ENCODE data around the gene ARHGAP44. TPM values are rescaled to one million over a fixed set of nuclear protein-coding genes. Genes with fewer than 3 reads are reported as not detected.

ARHGAP44 gene
- total and polyA plus RNA-seq, 10 donors: 0.54 to 2.6 (median 1.6) TPM

DNA sequence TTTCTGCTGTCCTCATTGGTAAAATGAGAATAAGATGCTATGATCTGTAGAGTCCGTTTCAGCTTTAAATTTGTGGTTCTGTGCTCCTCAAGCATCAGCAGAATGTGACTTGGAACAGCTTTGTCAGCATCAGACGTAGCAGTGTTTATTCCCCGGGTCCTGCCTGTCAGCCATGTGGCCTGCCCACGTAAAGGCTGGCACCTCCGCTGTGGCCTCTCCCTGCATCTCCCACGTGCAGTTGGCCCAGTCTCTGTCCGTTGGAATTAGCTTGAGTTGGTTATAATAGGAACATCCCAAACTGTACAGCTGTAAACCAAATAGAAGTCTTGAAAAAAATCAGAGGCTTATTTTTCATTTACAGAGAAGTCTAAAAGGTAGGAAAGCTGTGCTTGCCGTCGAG, 61.7 kb downstream of the ARHGAP44 start:
- DNase-seq: no peak
- Histone ChIP-seq H3K36me3 (no peaks in the 10 kb centered on the region), H3K27ac (no peak overlapping the region), H3K9me3 (peaks cover 0 to 5% (median 2%) of the 10 kb centered on the region in 8 donors), H3K27me3 (replicated peaks in 1 of 7) (no peaks in the 10 kb centered on the region), H3K4me1 (no peaks in the 10 kb centered on the region), H3K4me3 (no peak overlapping the region)
- intact Hi-C loops (cut with DNase I; ENCODE audit: low total_unique reads): no loop called here
- no peak for TF ChIP-seq POLR2A (IDR thresholded peaks at IDR 0.05)
- TF ChIP-seq, protein P1, sequence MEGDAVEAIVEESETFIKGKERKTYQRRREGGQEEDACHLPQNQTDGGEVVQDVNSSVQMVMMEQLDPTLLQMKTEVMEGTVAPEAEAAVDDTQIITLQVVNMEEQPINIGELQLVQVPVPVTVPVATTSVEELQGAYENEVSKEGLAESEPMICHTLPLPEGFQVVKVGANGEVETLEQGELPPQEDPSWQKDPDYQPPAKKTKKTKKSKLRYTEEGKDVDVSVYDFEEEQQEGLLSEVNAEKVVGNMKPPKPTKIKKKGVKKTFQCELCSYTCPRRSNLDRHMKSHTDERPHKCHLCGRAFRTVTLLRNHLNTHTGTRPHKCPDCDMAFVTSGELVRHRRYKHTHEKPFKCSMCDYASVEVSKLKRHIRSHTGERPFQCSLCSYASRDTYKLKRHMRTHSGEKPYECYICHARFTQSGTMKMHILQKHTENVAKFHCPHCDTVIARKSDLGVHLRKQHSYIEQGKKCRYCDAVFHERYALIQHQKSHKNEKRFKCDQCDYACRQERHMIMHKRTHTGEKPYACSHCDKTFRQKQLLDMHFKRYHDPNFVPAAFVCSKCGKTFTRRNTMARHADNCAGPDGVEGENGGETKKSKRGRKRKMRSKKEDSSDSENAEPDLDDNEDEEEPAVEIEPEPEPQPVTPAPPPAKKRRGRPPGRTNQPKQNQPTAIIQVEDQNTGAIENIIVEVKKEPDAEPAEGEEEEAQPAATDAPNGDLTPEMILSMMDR (IDR thresholded peaks at IDR 0.05 in 8 of 11, conservative IDR thresholded peaks at IDR 0.05 in 3 of 11): no peak
- no peak for TF ChIP-seq POLR2AphosphoS5 (IDR thresholded peaks at IDR 0.05)
- 85 to 91% (median 88%) methylated on average over 9 of the region's 9 CpGs for WGBS, 5 donors

GRCh38 chr17:12851901-12852435, 62.7 kb downstream of the ARHGAP44 start:
- 67 to 79% (median 72%) methylated on average over 4 of the region's 4 CpGs for WGBS, 5 donors
- Histone ChIP-seq H3K4me1 (no peaks in the 10 kb centered on the region), H3K27me3 (replicated peaks in 1 of 7) (no peaks in the 10 kb centered on the region), H3K27ac (no peak overlapping the region), H3K4me3 (no peak overlapping the region), H3K9me3 (peaks cover 0 to 14% (median 2%) of the 10 kb centered on the region in 8 donors), H3K36me3 (no peaks in the 10 kb centered on the region)
- TF ChIP-seq POLR2A (IDR thresholded peaks at IDR 0.05) (no peak), POLR2AphosphoS5 (IDR thresholded peaks at IDR 0.05) (no peak)
- TF ChIP-seq, protein P1 (IDR thresholded peaks at IDR 0.05 in 8 of 11, conservative IDR thresholded peaks at IDR 0.05 in 3 of 11): no peak
- DNase-seq: no peak
- intact Hi-C loops (cut with DNase I; ENCODE audit: low total_unique reads): no loop called here

DNA sequence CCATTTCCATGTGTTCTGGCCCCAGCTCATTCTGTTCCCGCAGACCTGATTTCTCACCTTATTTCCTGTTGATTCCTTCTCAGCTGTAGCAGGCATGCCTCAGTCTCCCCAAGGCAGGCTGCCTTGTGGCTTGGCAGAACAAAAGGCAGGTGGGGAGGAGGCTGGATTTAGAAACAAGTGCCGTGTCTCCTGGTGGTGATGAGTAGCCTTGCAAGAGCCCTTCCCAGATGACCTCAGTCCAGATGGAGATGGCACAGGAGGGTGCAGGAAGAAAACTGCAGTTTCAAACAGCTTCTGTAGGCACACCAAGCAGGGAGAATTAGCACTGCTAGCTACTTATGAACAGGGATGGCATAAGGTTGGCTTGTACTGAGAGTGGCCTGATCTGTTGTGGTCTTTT, 64.6 kb downstream of the ARHGAP44 start:
- no peak for DNase-seq
- Histone ChIP-seq H3K27me3 (replicated peaks in 1 of 7) (no peaks in the 10 kb centered on the region), H3K4me1 (no peaks in the 10 kb centered on the region), H3K36me3 (no peaks in the 10 kb centered on the region), H3K27ac (no peak overlapping the region), H3K4me3 (no peak overlapping the region), H3K9me3 (peaks cover 0 to 29% (median 5%) of the 10 kb centered on the region in 8 donors)
- intact Hi-C loops (cut with DNase I; ENCODE audit: low total_unique reads): no loop called here
- TF ChIP-seq, protein P1 (IDR thresholded peaks at IDR 0.05 in 8 of 11, conservative IDR thresholded peaks at IDR 0.05 in 3 of 11): no peak
- TF ChIP-seq POLR2AphosphoS5 (IDR thresholded peaks at IDR 0.05) (no peak), POLR2A (IDR thresholded peaks at IDR 0.05) (no peak)
- WGBS, 5 donors: 78 to 84% (median 81%) methylated on average over 2 of the region's 2 CpGs

- intact Hi-C loops (cut with DNase I; ENCODE audit: low total_unique reads): no loop called here
- no peaks in the 10 kb centered on the region for H3K36me3 ChIP-seq
- H3K27me3 ChIP-seq (replicated peaks in 1 of 7): no peaks in the 10 kb centered on the region
- no peaks in the 10 kb centered on the region for H3K4me1 ChIP-seq
- no peak overlapping the region for H3K4me3 ChIP-seq
- TF ChIP-seq POLR2A (IDR thresholded peaks at IDR 0.05): no peak
- TF ChIP-seq POLR2AphosphoS5 (IDR thresholded peaks at IDR 0.05): no peak
- TF ChIP-seq, protein P1 (IDR thresholded peaks at IDR 0.05 in 8 of 11, conservative IDR thresholded peaks at IDR 0.05 in 3 of 11): no peak
- H3K9me3 ChIP-seq: peaks cover 0 to 49% (median 7%) of the 10 kb centered on the region in 8 donors
- H3K27ac ChIP-seq: no peak overlapping the region
- no peak for DNase-seq
- 47 to 68% (median 51%) methylated on average over 3 of the region's 3 CpGs for WGBS, 5 donors
These were observed 67.1 kb downstream of the ARHGAP44 start for GRCh38 chr17:12856416-12856815.

Data from spleen (tissue), 11 donors.